GM21423 (cell line): ENCODE results near the gene CANT1.
"Not testable (repeated sequence)": the region's sequence is repeated elsewhere in the genome, so short reads cannot be mapped to it uniquely, and the experiment has no call there.

ENCODE experiments used
- ATAC-seq: cut with Tn5 transposase; IDR thresholded peaks from one replicate; pipeline ENCODE4 v1.9.1; 2021; ENCODE audit warnings: mild to moderate bottlenecking, moderate library complexity; ENCODE audit not compliant: unreplicated experiment

The CANT1 gene

DNA sequence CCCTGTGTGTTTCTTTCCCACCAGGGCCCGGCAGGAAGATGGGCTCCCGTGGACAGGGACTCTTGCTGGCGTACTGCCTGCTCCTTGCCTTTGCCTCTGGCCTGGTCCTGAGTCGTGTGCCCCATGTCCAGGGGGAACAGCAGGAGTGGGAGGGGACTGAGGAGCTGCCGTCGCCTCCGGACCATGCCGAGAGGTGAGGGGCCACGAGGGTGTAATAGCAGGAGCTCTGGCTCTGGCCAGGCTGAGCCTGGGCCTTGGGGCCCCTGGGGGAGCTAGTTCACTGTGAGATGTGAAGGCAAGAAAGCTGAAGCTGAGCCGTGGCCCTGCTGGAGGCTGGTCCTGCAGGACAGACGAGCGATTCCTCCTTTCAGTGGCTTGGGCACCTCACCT, 34.4 kb upstream of the CANT1 start:
- ATAC-seq: no peak

DNA sequence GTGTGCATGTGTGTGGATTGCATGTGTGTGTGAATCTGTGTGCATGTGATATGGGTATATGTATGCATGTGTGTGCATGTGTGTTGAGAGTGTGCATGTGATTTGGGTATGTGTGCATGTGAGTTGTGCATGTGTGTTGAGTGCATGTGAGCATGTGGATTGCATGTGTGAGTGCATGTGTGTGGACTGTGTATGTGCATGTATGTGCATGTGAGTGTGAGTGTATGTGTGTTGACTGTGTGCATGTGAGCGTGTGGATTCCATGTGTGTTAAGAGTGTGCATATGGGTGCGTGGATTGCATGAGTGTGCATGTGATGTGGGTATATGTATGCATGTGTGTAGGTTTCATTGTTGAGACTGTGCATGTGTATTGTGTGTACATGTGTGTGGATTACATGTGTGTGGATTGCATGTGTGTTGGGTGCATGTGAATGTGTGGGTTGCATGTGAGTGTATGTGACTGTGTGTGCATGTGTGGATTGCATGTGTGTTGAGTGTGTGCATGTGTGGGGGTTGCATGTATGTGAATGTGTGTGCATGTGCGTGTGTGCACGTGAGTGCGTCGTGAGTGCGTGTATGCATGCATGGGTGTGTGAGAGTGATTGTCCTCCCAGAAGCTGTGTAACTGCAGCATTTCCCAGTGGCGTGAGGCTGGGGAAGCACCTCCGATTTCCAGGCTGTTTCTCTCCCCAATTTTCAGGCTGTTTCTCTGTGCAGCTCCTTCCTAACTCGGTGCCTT, 33.8 kb upstream of the CANT1 start:
- ATAC-seq: no peak

DNA sequence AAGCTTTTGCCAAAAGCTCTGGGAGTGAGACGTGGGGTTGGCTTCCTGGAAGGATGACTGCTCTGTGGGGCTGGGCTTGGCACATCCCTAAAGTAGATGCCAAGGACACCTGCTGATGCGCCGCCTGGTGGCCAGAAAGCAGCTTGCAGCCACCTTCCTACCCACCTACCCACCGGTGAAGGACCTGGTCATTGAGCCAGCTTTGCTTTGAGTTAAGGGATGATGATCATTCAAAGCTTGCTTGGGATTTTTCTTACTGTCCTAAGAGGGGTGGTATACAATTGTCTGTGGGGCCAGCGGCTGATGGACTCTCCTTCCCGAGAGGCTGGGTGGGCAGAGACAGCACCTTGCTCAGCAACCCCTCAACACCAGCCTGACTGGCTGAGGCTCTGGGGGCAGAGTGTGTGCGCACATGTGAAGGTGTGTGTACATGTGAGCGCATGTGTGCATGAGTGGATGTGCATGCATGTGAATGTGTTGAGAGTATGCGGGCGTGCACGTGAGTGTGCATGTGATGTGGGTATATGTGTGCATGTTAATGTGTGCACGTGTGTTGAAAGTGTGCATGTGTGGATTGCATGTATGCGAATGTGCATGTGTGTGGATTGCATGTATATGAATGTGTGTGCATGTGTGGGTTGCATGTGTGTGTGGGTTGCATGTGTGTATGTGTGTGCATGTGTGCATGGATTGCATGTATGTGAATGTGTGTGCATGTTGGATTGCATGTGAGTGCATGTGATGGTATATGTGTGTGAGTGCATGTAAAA, 33.0 kb upstream of the CANT1 start:
- no peak for ATAC-seq

DNA sequence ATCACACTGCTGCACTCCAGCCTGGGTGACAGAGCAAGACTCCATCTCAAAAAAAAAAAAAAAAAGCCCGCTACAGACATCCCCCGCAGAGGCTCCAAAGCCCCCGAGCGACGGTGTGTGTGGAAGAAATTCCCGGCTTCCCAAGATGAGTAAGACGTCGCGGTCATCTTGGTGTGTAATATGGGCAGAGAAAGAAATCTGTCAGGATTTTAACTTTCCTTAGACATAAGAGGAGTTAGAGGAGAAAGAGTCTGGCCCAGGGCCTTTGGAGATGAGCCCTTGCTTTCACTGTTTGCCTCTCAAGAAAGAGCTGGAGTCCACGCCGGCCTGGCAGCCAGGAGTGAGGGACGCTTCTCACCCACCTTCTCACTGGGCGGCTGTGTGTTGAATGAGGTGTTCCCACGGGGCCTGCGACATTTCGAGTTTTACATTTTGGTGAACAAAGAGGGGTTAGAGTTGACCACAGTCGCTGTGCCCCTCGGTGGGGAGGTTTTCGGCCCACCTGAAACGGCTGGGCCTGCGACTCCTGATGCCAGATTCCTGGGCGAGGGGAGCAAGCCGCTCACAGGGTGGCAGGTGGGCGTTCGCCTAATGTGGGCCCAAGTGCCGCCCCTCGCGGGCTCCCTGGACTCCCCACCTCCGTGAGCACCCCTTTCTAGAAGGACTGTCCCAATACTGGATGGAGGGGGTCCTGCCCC, 32.3 kb upstream of the CANT1 start:
- no peak for ATAC-seq

DNA sequence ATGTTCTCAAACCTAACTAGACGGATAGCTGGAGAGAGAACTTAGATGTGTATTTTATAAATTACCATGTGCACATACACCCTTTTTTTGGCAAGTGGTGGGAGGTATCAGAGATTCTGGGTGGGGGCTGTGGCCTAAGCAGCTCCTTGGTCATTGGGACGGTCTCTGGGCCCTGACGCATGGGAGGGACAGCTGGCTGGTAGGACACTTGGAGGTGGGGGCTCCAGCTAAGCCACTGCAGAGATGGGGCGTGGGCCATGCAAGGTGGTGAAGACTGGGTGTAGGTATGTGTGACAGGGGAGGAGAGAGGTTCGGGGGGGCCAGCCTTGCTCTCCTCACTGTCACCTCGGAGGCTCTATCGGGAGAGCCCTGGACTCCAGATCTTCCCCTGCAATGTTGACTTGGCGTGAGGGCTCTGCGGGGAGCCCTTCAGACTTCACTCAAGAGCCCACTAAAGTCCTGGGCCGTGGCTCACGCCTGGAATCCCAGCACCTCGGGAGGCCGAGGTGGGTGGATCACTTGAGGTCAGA, 31.5 kb upstream of the CANT1 start:
- ATAC-seq: no peak

DNA sequence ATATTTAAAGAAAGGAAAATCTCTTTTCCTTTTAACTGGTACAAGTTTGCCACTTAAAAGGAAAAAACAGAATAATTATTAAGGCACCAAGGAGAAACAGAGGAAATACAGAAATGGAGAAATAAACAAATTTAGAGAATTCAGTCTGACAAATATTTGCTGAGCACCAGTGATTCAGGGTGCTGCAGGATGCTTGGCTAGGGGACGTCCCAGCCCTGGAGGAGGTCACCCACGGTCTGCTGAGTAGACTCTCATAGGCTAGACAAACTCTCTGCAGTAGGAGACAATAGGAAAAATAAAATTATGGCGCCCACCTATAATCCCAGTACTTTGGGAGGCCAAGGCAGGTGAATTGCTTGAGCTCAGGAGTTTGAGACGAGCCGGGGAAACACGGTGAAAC, 30.3 kb upstream of the CANT1 start:
- no peak for ATAC-seq

DNA sequence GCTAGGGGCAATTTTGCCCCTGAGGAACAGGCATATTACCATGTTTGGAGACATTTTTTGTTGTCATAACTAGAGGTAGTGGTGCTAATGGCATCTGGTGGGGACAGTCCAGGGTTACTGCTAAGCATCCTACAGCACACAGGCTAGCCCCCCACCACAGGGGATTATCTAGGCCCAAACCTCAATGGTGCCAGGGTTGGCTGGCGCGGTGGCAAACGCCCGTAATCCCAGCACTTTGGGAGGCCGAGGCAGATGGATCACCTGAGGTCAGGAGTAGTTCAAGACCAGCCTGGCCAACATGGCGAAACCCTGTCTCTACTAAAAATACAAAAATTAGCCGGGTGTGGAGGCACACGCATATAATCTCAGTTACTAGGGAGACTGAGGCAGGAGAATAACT, 29.6 kb upstream of the CANT1 start:
- no peak for ATAC-seq

DNA sequence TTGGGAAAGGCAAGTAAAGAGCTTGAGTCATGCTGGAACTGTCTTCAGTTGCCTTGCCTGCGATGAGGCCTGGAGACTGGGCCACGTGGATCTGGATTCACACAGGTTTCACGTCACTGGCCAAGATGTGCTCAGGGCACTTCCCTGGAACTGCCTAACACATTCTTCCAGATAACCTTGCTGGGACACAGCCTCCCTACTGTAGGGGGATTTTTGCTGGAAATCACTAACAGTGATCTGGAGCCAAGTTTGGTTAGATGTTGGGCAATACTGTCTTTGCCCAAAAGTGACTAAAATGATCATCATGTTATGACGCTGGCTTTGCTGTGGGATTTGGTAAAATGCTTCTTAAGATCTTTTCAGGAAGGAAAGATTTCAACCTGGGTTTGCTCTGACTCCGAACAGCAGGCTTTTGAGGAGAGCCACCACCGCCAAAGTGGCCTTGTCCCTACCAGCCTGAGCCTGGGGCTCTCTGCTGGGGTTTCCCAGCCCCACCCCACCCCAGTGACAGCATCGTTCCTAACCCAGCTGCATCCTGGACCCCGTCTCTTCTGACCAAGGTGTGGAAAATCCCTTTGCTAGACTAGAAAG, 29.1 kb upstream of the CANT1 start:
- ATAC-seq: no peak

DNA sequence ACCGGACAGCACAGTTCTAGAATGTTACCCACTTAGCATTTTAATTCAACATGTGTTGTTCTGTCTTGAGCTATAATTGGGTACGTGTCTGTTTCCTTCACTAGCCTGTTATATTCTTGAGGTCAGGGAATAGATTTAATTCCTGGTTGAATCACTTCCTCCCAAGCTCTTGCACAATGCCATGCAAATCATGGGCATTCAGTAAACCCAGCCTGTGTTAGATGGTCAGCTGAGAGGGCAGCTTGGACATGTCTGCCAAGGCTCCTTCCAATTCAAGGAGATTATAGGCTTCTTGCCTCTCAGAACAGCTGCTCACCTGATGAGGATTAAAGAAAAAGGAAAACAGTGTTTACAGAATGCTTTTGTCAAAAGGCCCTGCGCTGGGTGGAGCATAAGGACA, 27.0 kb upstream of the CANT1 start:
- no peak for ATAC-seq

DNA sequence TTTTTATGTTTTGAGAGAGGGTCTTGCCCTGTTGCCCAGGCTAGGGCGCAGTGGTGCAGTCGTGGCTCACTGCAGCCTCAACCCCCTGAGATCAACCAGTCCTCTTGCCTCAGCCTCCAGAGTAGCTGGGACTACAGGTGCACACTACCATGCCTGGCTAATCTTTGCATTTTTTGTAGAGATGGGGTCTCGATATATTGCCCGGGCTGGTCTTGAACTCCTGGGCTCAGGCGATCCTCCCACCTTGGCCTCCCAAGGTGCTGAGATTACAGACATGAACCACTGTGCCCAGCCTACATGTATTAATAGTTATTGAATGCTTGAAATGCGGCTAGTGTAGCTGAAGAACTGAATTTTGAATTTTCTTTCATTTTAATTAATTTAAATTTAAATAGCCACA, 26.6 kb upstream of the CANT1 start:
- ATAC-seq: no peak

DNA sequence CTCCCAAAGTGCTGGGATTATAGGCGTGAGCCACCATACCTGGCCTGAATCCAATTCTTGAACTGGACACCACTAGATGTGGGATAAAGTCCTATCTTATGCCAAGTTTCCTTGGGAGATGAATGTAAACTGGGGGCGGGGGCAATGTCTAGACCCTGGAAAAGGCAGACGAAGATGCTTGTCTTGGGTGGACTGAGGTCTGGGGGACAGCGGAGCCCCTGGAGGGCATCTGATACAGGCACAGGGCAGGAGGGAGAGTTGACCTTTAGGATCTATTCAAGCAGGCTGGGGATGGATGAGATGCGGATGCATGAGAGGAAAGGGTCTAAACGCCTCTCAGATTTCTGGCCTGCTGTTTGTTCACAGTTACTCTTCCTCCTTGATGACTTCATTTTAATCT, 26.1 kb upstream of the CANT1 start:
- ATAC-seq: no peak

DNA sequence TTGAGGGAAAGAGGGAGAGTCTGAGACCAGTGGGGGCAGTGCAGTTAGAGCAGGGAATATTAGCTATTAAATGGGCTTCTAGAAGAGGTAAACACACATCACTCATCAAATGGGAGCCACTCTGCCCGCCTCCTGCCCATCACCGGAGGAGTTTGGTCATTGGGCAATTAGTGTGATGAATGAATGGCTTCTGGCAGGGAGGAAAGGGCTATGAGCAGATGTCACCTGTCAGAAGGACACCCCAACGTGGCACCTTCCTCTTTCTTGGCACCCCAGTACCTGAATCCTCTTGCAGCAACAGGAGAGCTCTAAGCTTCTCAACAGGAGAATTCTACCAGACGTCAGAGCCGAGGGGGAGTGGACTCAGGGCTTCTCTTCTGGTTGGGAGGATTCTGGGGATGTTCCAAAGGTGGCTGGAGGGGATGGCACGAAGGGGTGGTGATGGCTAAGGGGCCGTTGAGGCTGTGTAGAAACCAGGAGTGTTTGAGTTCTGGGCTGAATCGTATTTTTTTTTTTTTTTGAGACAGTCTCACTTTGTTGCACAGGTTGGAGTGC, 25.4 kb upstream of the CANT1 start:
- ATAC-seq: no peak

DNA sequence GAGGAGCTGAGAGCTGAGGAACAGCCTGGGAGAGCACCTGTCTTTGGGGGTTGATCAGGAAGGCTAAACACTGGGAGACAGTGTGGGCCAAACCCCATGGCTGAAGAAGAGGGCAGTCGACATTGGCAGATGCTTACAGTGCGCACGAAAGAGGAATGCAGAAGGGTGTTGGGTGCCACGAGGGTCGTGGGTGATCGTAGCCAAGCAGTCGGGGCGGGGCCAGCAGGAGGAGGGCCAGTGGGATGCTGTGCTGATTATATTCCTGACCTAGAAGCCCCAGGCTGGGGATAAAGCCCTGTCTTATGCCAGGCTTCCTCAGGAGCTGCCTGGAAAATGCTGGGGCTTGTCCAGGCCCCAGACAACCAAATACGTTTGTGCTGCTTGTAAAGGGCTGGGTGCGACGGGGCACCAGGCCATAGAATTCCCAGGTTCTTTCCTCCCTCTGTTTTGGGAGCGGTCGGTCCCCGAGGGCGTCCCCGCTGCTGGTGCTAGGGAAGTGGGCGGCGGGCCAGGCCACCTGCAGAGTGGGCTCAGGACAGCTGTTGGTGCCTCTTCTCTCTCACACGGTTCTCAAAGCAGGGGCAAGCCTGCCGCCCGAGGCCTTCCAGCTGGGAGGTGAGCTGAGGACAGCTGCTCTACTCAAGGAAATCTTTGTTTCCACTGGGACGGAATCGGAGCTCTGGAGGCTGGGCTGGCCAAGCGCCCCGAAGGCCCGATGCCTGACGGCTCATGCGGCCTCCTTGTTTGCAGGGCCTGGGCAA, 24.4 kb upstream of the CANT1 start:
- ATAC-seq: no peak

DNA sequence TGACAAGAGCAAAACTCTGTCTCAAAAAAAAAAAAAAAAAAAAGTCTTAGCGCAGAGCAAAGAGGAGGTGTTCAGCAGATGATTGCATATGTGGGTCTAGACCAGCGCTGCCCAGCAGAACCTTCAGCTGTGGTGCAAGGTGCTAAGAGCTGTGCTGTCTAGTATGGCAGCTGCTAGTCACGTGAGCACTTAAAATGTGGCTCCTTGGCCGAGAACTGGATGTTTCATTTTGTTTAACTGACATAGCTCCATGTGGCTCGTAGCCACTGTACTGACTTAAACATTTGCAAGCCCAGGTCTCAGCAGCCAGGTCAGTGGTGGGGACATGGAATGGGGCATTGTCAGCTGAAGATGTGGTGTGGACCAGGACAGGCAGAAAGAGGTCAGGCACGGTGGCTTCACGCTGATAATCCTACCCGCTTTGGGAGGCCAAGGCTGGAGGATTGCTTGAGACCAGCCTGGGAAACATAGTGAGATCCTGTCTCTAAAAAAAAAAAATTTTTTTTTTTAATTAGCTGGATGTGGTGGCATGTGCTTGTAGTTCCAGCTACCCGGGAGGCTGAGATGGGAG, 23.6 kb upstream of the CANT1 start:
- no peak for ATAC-seq

DNA sequence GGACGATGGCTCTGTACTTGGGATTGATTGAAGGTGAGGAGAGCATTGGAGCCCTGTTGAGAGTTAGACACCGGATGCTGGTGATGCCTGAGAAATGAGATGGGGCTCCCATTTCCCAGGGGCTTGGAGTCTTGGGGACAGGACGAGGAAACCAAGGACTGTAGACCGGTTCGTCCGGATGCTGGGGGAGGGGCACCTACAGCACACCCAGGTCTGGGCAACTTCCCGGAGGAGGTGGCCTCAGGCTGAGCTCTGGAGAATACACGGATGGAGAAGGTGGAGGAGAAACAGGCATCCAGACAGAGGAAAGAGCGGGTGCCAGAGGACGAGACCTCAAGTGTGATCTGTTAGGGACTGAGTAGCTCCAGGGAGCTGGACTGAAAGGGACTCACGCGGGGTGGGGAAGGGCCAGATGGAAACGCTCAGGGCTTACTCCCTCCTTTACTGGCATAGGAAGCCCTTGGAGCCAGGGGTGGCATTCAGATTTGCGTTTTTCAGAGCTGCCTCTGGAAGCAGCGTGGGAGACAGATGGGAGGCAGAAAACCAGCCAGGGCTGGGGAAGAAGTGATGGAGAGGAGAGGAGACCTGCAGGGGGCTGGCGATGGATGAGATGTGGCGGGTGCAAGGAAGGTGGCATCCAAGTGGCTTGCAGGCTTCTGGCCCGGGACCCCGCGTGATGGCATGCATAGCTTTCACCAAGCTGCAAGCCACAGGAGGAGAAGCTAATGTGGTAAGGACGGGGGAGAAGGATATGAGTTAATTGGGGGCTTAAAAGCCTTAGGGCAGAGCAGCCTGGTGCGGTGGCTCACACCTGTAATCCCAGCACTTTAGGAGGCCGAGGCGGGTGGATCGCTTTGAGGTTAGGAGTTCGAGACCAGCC, 22.7 kb upstream of the CANT1 start:
- no peak for ATAC-seq

DNA sequence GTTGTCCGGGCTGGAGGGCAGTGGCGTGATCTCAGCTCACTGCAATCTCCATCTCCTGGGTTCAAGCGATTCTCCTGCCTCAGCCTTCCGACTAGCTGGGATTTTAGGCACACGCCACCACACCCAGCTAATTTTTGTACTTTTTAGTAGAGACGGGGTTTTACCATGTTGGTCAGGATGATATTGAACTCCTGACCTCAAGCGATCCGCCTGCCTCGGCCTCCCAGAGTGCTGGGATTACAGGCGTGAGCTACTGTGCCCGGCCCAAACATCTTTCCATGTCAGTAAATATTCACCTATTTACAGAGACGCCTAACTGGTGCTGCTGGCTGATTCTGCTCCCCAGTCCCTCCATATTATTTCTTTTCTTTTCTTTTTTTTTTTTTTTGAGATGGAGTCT, 21.1 kb upstream of the CANT1 start:
- not testable (repeated sequence) for ATAC-seq

DNA sequence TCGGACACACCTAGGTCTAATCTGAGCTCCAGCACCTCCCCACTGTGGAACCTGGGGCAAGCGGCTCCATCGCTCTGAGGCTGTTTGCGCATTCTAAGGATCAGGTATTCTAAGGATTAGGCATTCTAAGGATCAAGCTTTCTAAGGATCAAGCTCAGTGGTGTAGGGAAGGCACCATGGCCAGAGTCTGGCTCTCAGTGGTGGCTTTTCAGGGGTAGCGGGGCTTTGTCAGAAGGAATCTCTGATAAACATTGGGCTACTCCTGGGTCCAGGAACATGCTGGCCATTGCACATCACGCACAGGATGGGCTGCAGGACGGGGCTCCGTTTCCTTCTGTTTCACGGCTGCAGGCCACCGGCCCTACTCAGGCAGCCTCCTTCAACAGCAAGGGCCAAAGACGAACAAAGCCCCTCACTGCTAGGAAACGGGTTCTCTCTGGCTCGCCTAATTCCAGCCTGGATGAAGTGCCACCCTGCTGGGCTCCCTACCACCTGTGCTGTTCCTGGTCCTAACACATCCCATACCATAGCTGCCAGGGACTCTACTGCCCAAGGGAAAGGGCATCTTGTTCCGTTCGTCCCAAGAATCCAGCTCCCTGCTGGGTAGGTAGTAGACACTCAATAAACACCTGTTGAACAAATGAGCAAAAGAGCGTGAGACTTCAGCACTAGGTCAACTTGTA, 19.9 kb upstream of the CANT1 start:
- no peak for ATAC-seq

DNA sequence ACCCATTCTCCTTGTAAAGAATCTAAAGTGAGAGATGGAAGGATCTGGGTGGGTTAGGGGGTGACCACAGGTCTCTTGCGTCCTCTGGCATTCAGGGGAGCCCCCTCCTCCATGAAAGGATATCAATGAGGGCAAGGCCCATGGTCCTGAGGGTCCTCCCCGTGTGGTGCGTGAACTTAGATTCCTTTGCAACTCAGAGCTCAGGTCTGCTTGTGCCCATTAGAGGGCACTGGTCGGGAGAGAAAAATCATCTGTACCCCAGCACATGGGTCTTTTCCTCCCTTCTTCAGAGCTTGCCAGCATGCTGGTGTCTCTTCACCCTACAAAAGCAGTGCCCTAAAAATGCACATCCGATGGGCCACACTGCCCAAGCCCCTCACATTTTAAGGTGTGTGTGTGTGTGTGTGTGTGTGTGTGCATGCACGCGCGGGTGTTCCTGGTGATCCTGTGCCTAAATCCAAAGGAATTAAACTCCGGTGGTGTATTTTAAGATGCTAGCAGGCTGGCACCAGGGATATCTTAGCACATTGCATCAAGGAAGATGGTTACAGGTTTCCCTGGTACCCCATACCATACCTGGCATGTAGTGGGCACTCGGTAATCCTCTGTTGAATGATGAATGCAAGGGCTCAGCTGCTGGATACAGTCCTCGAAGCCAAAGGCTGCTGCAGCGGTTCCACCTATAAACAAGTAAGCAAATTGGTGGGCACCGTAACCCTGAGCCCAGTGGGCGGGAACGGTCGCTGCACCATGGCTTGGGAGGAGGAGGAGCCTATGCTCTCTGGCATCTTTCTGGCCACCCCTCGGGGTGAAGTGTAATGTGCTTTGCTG, 19.1 kb upstream of the CANT1 start:
- ATAC-seq: no peak
